KMS-11 (cell line): ENCODE measurements around the gene SIRT2.

Experiments used
- H2AFZ ChIP-seq: fragments of 200-600 bp; sonication (generic); 2 replicates; pipeline ENCODE4 v1.6.1; 2016; ENCODE audit warnings: antibody characterized with exemption, mixed run types, low read depth
- H3K27ac ChIP-seq: fragments of 200-600 bp; sonication (generic); 2 replicates; pipeline ENCODE4 v1.6.1; 2016; ENCODE audit warnings: mild to moderate bottlenecking, mixed run types
- H3K27me3 ChIP-seq: fragments of 200-600 bp; sonication (generic); 2 replicates; pipeline ENCODE4 v1.6.1; 2017; ENCODE audit warnings: mild to moderate bottlenecking, low read depth, mixed run types, moderate library complexity; ENCODE audit not compliant: insufficient read depth
- H3K36me3 ChIP-seq: fragments of 200-600 bp; sonication (generic); 2 replicates; pipeline ENCODE4 v1.6.1; 2017; ENCODE audit warnings: mild to moderate bottlenecking, mixed run types; ENCODE audit not compliant: insufficient read depth
- H3K4me1 ChIP-seq: fragments of 200-600 bp; sonication (generic); 2 replicates; pipeline ENCODE4 v1.6.1; 2016; ENCODE audit warnings: mild to moderate bottlenecking, low read depth, mixed run types; ENCODE audit not compliant: poor library complexity, severe bottlenecking
- H3K4me2 ChIP-seq: fragments of 200-600 bp; sonication (generic); 2 replicates; pipeline ENCODE4 v1.7.0; 2016; ENCODE audit warnings: mild to moderate bottlenecking, mixed run types
- H3K4me3 ChIP-seq: fragments of 200-600 bp; sonication (generic); IDR thresholded peaks from 2 replicates; pipeline ENCODE4 v1.6.1; 2017; ENCODE audit warnings: low read depth, low read length, mixed read lengths; ENCODE audit not compliant: insufficient read depth
- H3K79me2 ChIP-seq: fragments of 200-600 bp; sonication (generic); 2 replicates; pipeline ENCODE4 v1.6.1; 2016; ENCODE audit warnings: low read depth, mixed run types; ENCODE audit not compliant: insufficient read depth
- H3K9ac ChIP-seq: fragments of 200-600 bp; sonication (generic); 2 replicates; pipeline ENCODE4 v1.6.1; 2016; ENCODE audit warnings: mild to moderate bottlenecking, mixed run types
- H4K20me1 ChIP-seq: fragments of 200-600 bp; sonication (generic); 2 replicates; pipeline ENCODE4 v1.6.1; 2016; ENCODE audit warnings: mild to moderate bottlenecking, mixed run types; ENCODE audit not compliant: insufficient read depth
- TF ChIP-seq, protein P1 (sequence below): fragments of 200-600 bp; sonication (generic); conservative IDR thresholded peaks from 2 replicates; pipeline ENCODE4 v1.6.1; 2017; ENCODE audit warnings: low read depth, mild to moderate bottlenecking, antibody characterized with exemption, low read length, moderate library complexity, mixed read lengths

SIRT2 gene

GRCh38 chr19:38836159-38836982 lies 63.0 kb downstream of the SIRT2 start:
- Histone ChIP-seq H3K27ac (no peak overlapping the region; the same call in 1 of the 2 replicates), H3K4me3 (no peak overlapping the region), H3K9ac (no peak overlapping the region), H3K36me3 (peaks cover 16% of the 10 kb centered on the region; the same call in 1 of the 2 replicates), H3K27me3 (no peaks in the 10 kb centered on the region; the same call in 1 of the 2 replicates), H3K79me2 (peaks cover 4% of the 10 kb centered on the region; the same call in 1 of the 2 replicates), H2AFZ (no peak overlapping the region), H3K4me2 (no peak overlapping the region), H3K4me1 (peaks cover 18% of the 10 kb centered on the region), H4K20me1 (no peaks in the 10 kb centered on the region)
- TF ChIP-seq, protein P1, sequence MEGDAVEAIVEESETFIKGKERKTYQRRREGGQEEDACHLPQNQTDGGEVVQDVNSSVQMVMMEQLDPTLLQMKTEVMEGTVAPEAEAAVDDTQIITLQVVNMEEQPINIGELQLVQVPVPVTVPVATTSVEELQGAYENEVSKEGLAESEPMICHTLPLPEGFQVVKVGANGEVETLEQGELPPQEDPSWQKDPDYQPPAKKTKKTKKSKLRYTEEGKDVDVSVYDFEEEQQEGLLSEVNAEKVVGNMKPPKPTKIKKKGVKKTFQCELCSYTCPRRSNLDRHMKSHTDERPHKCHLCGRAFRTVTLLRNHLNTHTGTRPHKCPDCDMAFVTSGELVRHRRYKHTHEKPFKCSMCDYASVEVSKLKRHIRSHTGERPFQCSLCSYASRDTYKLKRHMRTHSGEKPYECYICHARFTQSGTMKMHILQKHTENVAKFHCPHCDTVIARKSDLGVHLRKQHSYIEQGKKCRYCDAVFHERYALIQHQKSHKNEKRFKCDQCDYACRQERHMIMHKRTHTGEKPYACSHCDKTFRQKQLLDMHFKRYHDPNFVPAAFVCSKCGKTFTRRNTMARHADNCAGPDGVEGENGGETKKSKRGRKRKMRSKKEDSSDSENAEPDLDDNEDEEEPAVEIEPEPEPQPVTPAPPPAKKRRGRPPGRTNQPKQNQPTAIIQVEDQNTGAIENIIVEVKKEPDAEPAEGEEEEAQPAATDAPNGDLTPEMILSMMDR: no peak

GRCh38 chr19:38834590-38834989 lies 64.8 kb downstream of the SIRT2 start:
- H3K36me3 ChIP-seq: peaks cover 13% of the 10 kb centered on the region; the same call in 1 of the 2 replicates
- no peak overlapping the region for H3K4me2 ChIP-seq
- TF ChIP-seq, protein P1: no peak
- H3K4me3 ChIP-seq: no peak overlapping the region
- H3K9ac ChIP-seq: no peak overlapping the region
- H2AFZ ChIP-seq: no peak overlapping the region
- H3K79me2 ChIP-seq: peaks cover 9% of the 10 kb centered on the region; the same call in 1 of the 2 replicates
- H3K27ac ChIP-seq: peak overlapping the region; percentile 14; the same call in 1 of the 2 replicates
- H3K4me1 ChIP-seq: peaks cover 25% of the 10 kb centered on the region
- H3K27me3 ChIP-seq: no peaks in the 10 kb centered on the region; the same call in 1 of the 2 replicates
- no peaks in the 10 kb centered on the region for H4K20me1 ChIP-seq

- TF ChIP-seq, protein P1: no peak
- peaks cover 9% of the 10 kb centered on the region; the same call in 1 of the 2 replicates for H3K79me2 ChIP-seq
- no peak overlapping the region for H3K4me3 ChIP-seq
- H3K27me3 ChIP-seq: no peaks in the 10 kb centered on the region
- peaks cover 25% of the 10 kb centered on the region for H3K4me1 ChIP-seq
- no peak overlapping the region for H3K9ac ChIP-seq
- H3K4me2 ChIP-seq: no peak overlapping the region
- H3K36me3 ChIP-seq: peaks cover 9% of the 10 kb centered on the region; the same call in 1 of the 2 replicates
- peak overlapping the region; percentile 14; the same call in 1 of the 2 replicates for H3K27ac ChIP-seq
- no peak overlapping the region for H2AFZ ChIP-seq
- H4K20me1 ChIP-seq: no peaks in the 10 kb centered on the region
Observed at GRCh38 chr19:38834104-38834490, 65.3 kb downstream of the SIRT2 start.

GRCh38 chr19:38833092-38833425 lies 66.4 kb downstream of the SIRT2 start:
- H3K36me3 ChIP-seq: peaks cover 7% of the 10 kb centered on the region; the same call in 1 of the 2 replicates
- H3K79me2 ChIP-seq: peaks cover 9% of the 10 kb centered on the region; the same call in 1 of the 2 replicates
- no peaks in the 10 kb centered on the region for H3K27me3 ChIP-seq
- peak overlapping the region; percentile 66; the same call in 1 of the 2 replicates for H3K4me2 ChIP-seq
- H3K4me3 ChIP-seq: no peak overlapping the region
- peak overlapping the region; percentile 70 for H3K27ac ChIP-seq
- TF ChIP-seq, protein P1: no peak
- H2AFZ ChIP-seq: 0 out of 2 replicates have a peak overlapping the region, but pooled peaks have one; percentile 23
- H3K9ac ChIP-seq: no peak overlapping the region; the same call in 1 of the 2 replicates
- peaks cover 25% of the 10 kb centered on the region for H3K4me1 ChIP-seq
- no peaks in the 10 kb centered on the region for H4K20me1 ChIP-seq
